Subcutaneous adipose tissue (tissue), 4 donors: Measurements from ENCODE around the gene ADCY9. TPM values are rescaled to one million over a fixed set of nuclear protein-coding genes. Genes with fewer than 3 reads are reported as not detected.

Experiments
- CTCF ChIP-seq: fragments of 450-650 bp; IDR thresholded peaks from one replicate; pipeline ENCODE4 v1.5.1; 2016; ENCODE audit warnings: low read depth, mild to moderate bottlenecking, control low read depth, antibody characterized with exemption, moderate library complexity
- total RNA-seq, 4 donors: library from RNA; depleted of rRNA; stranded (reverse); fragments of >200 nt; gene quantifications; one replicate each; pipeline ENCODE4 v1.1.0, GENCODE V29; 2016

ADCY9 gene
- total RNA-seq, 4 donors from 2014 or later: 9.5 to 16.4 (median 9.8) TPM

- no peak for TF ChIP-seq CTCF
These were observed 57.9 kb downstream of the ADCY9 start for GRCh38 chr16:4058386-4058785.

- no peak for TF ChIP-seq CTCF
These were observed 58.8 kb downstream of the ADCY9 start for GRCh38 chr16:4057439-4057877.

- no peak for TF ChIP-seq CTCF
These were observed 59.8 kb downstream of the ADCY9 start for GRCh38 chr16:4056161-4057105.

- TF ChIP-seq CTCF: no peak
These were observed 60.5 kb downstream of the ADCY9 start for GRCh38 chr16:4055748-4056147.

GRCh38 chr16:4053301-4053845 lies 62.9 kb downstream of the ADCY9 start:
- no peak for TF ChIP-seq CTCF

- TF ChIP-seq CTCF: no peak
These were observed 63.4 kb downstream of the ADCY9 start for GRCh38 chr16:4052801-4053293.

GRCh38 chr16:4052096-4052495 lies 64.1 kb downstream of the ADCY9 start:
- no peak for TF ChIP-seq CTCF
